ENCODE results near the gene GRIK2.

GRCh38 chr6:101465863-101466262 is 72.4 kb downstream of the GRIK2 start:
- TF ChIP-seq POLR2A (IDR thresholded peaks at IDR 0.05) (no peak), CTCF (IDR thresholded peaks at IDR 0.05) (no peak)

Data from thyroid gland (tissue), 4 donors.